GM23338 (cell line): ENCODE measurements around the gene CACNA1F. TPM values are rescaled to one million over a fixed set of nuclear protein-coding genes. Genes with fewer than 3 reads are reported as not detected.

Experiments
- ATAC-seq: fragments of 200-7000 bp; cut with Tn5 transposase; 3 replicates; pipeline ENCODE4 v1.9.1; 2020
- DNase-seq: peaks from one replicate; pipeline ENCODE4 v3.0.0-alpha.2; 2015; ENCODE audit warnings: low spot score
- H2AFZ ChIP-seq: fragments of 200-600 bp; sonication (generic); 2 replicates; pipeline ENCODE4 v1.8.0; 2016; ENCODE audit warnings: antibody characterized with exemption, mild to moderate bottlenecking, moderate library complexity
- H3F3A ChIP-seq: fragments of 200-600 bp; sonication (generic); replicated peaks from 2 replicates; pipeline ENCODE4 v1.8.0; 2017; ENCODE audit warnings: antibody characterized with exemption, mixed run types, low read depth
- H3K27ac ChIP-seq: fragments of 200-600 bp; sonication (generic); 2 replicates; pipeline ENCODE4 v1.6.1; 2016; ENCODE audit warnings: low read depth
- H3K27me3 ChIP-seq: fragments of 200-600 bp; sonication (generic); 2 replicates; pipeline ENCODE4 v1.8.0; 2016; ENCODE audit warnings: mild to moderate bottlenecking, mixed run types, moderate library complexity; ENCODE audit not compliant: insufficient read depth
- H3K36me3 ChIP-seq: fragments of 200-600 bp; sonication (generic); 2 replicates; pipeline ENCODE4 v1.8.0; 2016; ENCODE audit warnings: mild to moderate bottlenecking; ENCODE audit not compliant: insufficient read depth
- H3K4me1 ChIP-seq: fragments of 200-600 bp; sonication (generic); 2 replicates; pipeline ENCODE4 v1.8.0; 2016; ENCODE audit warnings: mild to moderate bottlenecking, moderate library complexity; ENCODE audit not compliant: insufficient read depth
- H3K4me2 ChIP-seq: fragments of 200-600 bp; sonication (generic); 2 replicates; pipeline ENCODE4 v1.7.1; 2017; ENCODE audit warnings: mixed run types
- H3K4me3 ChIP-seq: fragments of 200-600 bp; sonication (generic); 2 replicates; pipeline ENCODE4 v1.6.1; 2016; ENCODE audit warnings: mixed run types
- H3K79me2 ChIP-seq: fragments of 200-600 bp; sonication (generic); replicated peaks from 2 replicates; pipeline ENCODE4 v1.8.0; 2017; ENCODE audit warnings: mild to moderate bottlenecking; ENCODE audit not compliant: insufficient read depth
- H3K9me2 ChIP-seq: fragments of 200-600 bp; sonication (generic); 2 replicates; pipeline ENCODE4 v1.8.0; 2017; ENCODE audit not compliant: insufficient read depth
- H4K20me1 ChIP-seq: fragments of 200-600 bp; sonication (generic); replicated peaks from 2 replicates; pipeline ENCODE4 v1.8.0; 2017; ENCODE audit warnings: mild to moderate bottlenecking; ENCODE audit not compliant: insufficient read depth
- H3K27ac Mint-ChIP-seq: 2 replicates; pipeline ENCODE4 v1.8.0; 2020; ENCODE audit warnings: inconsistent platforms, mild to moderate bottlenecking, moderate library complexity, mixed read lengths
- H3K27me3 Mint-ChIP-seq: 3 replicates; pipeline ENCODE4 v1.8.0; 2022; ENCODE audit warnings: low read depth, mild to moderate bottlenecking, moderate library complexity, mixed read lengths, inconsistent platforms; ENCODE audit not compliant: insufficient read depth, poor library complexity
- H3K36me3 Mint-ChIP-seq: 3 replicates; pipeline ENCODE4 v1.8.0; 2021; ENCODE audit warnings: low read depth, mild to moderate bottlenecking, inconsistent platforms, moderate library complexity, mixed read lengths
- H3K4me1 Mint-ChIP-seq: 3 replicates; pipeline ENCODE4 v1.8.0; 2020; ENCODE audit warnings: mild to moderate bottlenecking, inconsistent platforms, mixed read lengths
- H3K4me3 Mint-ChIP-seq: 3 replicates; pipeline ENCODE4 v1.8.0; 2021; ENCODE audit warnings: moderate library complexity, mild to moderate bottlenecking, inconsistent platforms, mixed read lengths
- H3K9me3 Mint-ChIP-seq: 3 replicates; pipeline ENCODE4 v1.8.0; 2020; ENCODE audit warnings: moderate library complexity, mild to moderate bottlenecking, inconsistent platforms, mixed read lengths
- CREB1 ChIP-seq: fragments of 250-450 bp; sonication (Bioruptor Pico); IDR thresholded peaks from 2 replicates; pipeline ENCODE4 v1.5.0; 2020; ENCODE audit warnings: low read depth, mild to moderate bottlenecking, moderate library complexity
- EZH2 ChIP-seq: fragments of 200-600 bp; sonication (generic); IDR thresholded peaks from one replicate; pipeline ENCODE4 v1.8.0; 2017; ENCODE audit warnings: antibody characterized with exemption, mild to moderate bottlenecking, low read depth; ENCODE audit not compliant: unreplicated experiment
- EZH2phosphoT487 ChIP-seq: fragments of 200-600 bp; sonication (generic); IDR thresholded peaks from one replicate; pipeline ENCODE4 v1.8.1; 2018; ENCODE audit warnings: antibody characterized with exemption; ENCODE audit not compliant: unreplicated experiment
- JUNB ChIP-seq: IDR thresholded peaks from one replicate; pipeline ENCODE4 v1.6.1; 2016; ENCODE audit warnings: antibody characterized with exemption; ENCODE audit not compliant: unreplicated experiment
- NANOG ChIP-seq: IDR thresholded peaks from 2 replicates; pipeline ENCODE4 v1.6.1; 2016; ENCODE audit warnings: antibody characterized with exemption, borderline replicate concordance
- POLR2AphosphoS5 ChIP-seq: IDR thresholded peaks from 2 replicates; pipeline ENCODE4 v1.6.1; 2016; ENCODE audit warnings: antibody characterized with exemption, low read depth
- STAT1 ChIP-seq: IDR thresholded peaks from one replicate; pipeline ENCODE4 v1.6.1; 2016; ENCODE audit warnings: antibody characterized with exemption; ENCODE audit not compliant: unreplicated experiment
- ZNF331 ChIP-seq: fragments of 250-450 bp; sonication (Bioruptor Pico); IDR thresholded peaks from 2 replicates; pipeline ENCODE4 v1.5.0; 2020; ENCODE audit warnings: low read depth, mild to moderate bottlenecking, moderate library complexity
- polyA plus RNA-seq: library from polyadenylated mRNA; unstranded; fragments of >200 nt; fragmentation: Nextera tagmentation; extraction: Ambion mirVana; gene quantifications from 2 replicates; pipeline ENCODE4 v1.2.1, GENCODE V29; 2016
- total RNA-seq: library from RNA; depleted of rRNA; stranded (reverse); fragments of >200 nt; shearing (Covaris generic); gene quantifications from 2 replicates; pipeline ENCODE4 v1.2.3, GENCODE V29; 2014
- TF ChIP-seq, protein P1 (sequence below): IDR thresholded peaks from one replicate; pipeline ENCODE4 v1.6.1; 2018; ENCODE audit warnings: antibody characterized with exemption; ENCODE audit not compliant: unreplicated experiment
- TF ChIP-seq, protein P2 (sequence below): IDR thresholded peaks from 2 replicates; pipeline ENCODE4 v1.6.1; 2016; ENCODE audit warnings: antibody characterized with exemption
- TF ChIP-seq, protein P3 (sequence below), 2 experiments: fragments of 200-600 bp in 1 of 2; sonication (generic) in 1 of 2; conservative IDR thresholded peaks; 2 replicates each; pipeline versions ENCODE4 v1.5.1 to v1.6.1; 2016 to 2017; ENCODE audit warnings: antibody characterized with exemption in 2 of 2, low read depth in 2 of 2, mild to moderate bottlenecking in 2 of 2, moderate library complexity in 1 of 2

CACNA1F gene
- total and polyA plus RNA-seq, 2 experiments from 2014 or later: 0.44 to 0.90 TPM

DNA sequence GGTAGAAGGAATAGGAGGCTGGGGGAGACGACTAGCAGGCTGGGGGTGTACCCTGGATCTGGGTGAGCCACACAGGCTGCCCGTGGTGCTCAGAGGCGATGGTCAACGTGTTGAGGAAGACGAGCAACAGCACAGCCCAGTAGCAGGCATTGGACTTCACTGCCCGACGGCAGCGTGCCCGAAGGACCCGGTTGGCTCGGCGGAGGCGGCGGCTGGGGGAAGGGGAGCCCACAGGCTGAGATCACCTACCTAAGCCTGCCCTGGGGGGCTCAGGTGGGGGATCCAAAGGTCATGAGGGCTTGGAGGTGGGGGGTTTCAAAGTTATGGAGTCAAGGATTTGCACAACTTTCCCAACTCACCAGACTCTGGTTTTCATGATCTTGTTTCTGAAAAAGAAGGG is 7.3 kb downstream of the CACNA1F start:
- peaks cover 13% of the 10 kb centered on the region for H3K27me3 Mint-ChIP-seq
- Histone ChIP-seq H3K79me2 (no peaks in the 10 kb centered on the region), H3K4me1 (no peaks in the 10 kb centered on the region), H2AFZ (no peak overlapping the region), H3K4me2 (no peak overlapping the region), H3K27me3 (no peaks in the 10 kb centered on the region), H3K36me3 (no peaks in the 10 kb centered on the region), H3K4me3 (no peak overlapping the region), H3F3A (no peaks in the 10 kb centered on the region), H3K9me2 (no peaks in the 10 kb centered on the region), H3K27ac (no peak overlapping the region), H4K20me1 (no peaks in the 10 kb centered on the region)
- H3K36me3 Mint-ChIP-seq: no peaks in the 10 kb centered on the region; the same call in 2 of the 3 replicates
- no peak overlapping the region for H3K27ac Mint-ChIP-seq
- H3K4me3 Mint-ChIP-seq: no peak overlapping the region
- H3K4me1 Mint-ChIP-seq: peaks cover 6% of the 10 kb centered on the region; the same call in 2 of the 3 replicates
- TF ChIP-seq, protein P1, sequence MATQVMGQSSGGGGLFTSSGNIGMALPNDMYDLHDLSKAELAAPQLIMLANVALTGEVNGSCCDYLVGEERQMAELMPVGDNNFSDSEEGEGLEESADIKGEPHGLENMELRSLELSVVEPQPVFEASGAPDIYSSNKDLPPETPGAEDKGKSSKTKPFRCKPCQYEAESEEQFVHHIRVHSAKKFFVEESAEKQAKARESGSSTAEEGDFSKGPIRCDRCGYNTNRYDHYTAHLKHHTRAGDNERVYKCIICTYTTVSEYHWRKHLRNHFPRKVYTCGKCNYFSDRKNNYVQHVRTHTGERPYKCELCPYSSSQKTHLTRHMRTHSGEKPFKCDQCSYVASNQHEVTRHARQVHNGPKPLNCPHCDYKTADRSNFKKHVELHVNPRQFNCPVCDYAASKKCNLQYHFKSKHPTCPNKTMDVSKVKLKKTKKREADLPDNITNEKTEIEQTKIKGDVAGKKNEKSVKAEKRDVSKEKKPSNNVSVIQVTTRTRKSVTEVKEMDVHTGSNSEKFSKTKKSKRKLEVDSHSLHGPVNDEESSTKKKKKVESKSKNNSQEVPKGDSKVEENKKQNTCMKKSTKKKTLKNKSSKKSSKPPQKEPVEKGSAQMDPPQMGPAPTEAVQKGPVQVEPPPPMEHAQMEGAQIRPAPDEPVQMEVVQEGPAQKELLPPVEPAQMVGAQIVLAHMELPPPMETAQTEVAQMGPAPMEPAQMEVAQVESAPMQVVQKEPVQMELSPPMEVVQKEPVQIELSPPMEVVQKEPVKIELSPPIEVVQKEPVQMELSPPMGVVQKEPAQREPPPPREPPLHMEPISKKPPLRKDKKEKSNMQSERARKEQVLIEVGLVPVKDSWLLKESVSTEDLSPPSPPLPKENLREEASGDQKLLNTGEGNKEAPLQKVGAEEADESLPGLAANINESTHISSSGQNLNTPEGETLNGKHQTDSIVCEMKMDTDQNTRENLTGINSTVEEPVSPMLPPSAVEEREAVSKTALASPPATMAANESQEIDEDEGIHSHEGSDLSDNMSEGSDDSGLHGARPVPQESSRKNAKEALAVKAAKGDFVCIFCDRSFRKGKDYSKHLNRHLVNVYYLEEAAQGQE: no peak
- TF ChIP-seq NANOG (no peak), STAT1 (no peak), JUNB (no peak), CREB1 (no peak), EZH2phosphoT487 (no peak), EZH2 (no peak), POLR2AphosphoS5 (no peak)
- TF ChIP-seq, protein P2, sequence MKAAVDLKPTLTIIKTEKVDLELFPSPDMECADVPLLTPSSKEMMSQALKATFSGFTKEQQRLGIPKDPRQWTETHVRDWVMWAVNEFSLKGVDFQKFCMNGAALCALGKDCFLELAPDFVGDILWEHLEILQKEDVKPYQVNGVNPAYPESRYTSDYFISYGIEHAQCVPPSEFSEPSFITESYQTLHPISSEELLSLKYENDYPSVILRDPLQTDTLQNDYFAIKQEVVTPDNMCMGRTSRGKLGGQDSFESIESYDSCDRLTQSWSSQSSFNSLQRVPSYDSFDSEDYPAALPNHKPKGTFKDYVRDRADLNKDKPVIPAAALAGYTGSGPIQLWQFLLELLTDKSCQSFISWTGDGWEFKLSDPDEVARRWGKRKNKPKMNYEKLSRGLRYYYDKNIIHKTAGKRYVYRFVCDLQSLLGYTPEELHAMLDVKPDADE: no peak
- TF ChIP-seq, protein P3, sequence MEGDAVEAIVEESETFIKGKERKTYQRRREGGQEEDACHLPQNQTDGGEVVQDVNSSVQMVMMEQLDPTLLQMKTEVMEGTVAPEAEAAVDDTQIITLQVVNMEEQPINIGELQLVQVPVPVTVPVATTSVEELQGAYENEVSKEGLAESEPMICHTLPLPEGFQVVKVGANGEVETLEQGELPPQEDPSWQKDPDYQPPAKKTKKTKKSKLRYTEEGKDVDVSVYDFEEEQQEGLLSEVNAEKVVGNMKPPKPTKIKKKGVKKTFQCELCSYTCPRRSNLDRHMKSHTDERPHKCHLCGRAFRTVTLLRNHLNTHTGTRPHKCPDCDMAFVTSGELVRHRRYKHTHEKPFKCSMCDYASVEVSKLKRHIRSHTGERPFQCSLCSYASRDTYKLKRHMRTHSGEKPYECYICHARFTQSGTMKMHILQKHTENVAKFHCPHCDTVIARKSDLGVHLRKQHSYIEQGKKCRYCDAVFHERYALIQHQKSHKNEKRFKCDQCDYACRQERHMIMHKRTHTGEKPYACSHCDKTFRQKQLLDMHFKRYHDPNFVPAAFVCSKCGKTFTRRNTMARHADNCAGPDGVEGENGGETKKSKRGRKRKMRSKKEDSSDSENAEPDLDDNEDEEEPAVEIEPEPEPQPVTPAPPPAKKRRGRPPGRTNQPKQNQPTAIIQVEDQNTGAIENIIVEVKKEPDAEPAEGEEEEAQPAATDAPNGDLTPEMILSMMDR (conservative IDR thresholded peaks at IDR 0.05; ENCODE audit: low read depth in 2 of 2): no peak
- H3K9me3 Mint-ChIP-seq: no peaks in the 10 kb centered on the region
- ATAC-seq (no peak), DNase-seq (no peak)

DNA sequence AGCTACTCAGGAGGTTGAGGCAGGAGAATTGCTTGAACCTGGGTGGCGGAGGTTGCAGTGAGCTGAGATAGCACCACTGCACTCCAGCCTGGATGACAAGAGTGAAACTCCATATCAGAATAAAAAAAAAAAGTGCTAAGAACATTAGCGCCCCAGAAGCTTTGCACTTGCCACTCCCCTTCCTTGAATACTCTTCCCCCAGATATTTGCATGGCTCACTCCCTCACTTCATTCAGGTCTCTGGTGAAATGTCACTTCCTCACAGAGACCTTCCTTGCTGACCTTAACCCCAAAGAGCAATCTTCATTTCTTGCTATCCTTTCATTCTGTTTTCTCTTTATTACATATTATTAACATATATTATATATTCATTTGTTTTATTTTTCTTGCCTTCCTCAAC is 11.3 kb downstream of the CACNA1F start:
- Histone ChIP-seq H2AFZ (no peak overlapping the region), H3K4me3 (no peak overlapping the region), H3K27ac (no peak overlapping the region), H3K79me2 (no peaks in the 10 kb centered on the region), H4K20me1 (no peaks in the 10 kb centered on the region), H3K9me2 (no peaks in the 10 kb centered on the region), H3K4me1 (no peaks in the 10 kb centered on the region), H3K27me3 (no peaks in the 10 kb centered on the region), H3F3A (no peaks in the 10 kb centered on the region), H3K36me3 (no peaks in the 10 kb centered on the region), H3K4me2 (no peak overlapping the region)
- Mint-ChIP-seq H3K4me1 (0 out of 3 replicates have a peak, but pooled peaks cover 3% of the 10 kb centered on the region), H3K9me3 (no peaks in the 10 kb centered on the region), H3K36me3 (no peaks in the 10 kb centered on the region), H3K27ac (no peak overlapping the region), H3K4me3 (no peak overlapping the region), H3K27me3 (peaks cover 9% of the 10 kb centered on the region)
- no peak for DNase-seq
- no peak for ATAC-seq
- TF ChIP-seq NANOG (no peak), EZH2phosphoT487 (no peak), ZNF331 (CRISPR knock-in tag) (no peak), JUNB (no peak), STAT1 (no peak)
- TF ChIP-seq, protein P2: no peak
- TF ChIP-seq, protein P3 (conservative IDR thresholded peaks at IDR 0.05; ENCODE audit: low read depth in 2 of 2): no peak
